Nucleus accumbens (tissue), 56 donors: Measurements from ENCODE around the gene SCTR.

ENCODE experiments used
- DNase-seq, 56 donors: peaks; one replicate each; lab custom pipeline; 2025; lab: John Stamatoyannopoulos, UW

SCTR gene

GRCh38 chr2:119525614-119526013 is 1.3 kb upstream of the SCTR start:
- DNase-seq = no peak

GRCh38 chr2:119523383-119523951 is 816 bp downstream of the SCTR start:
- no peak for DNase-seq

- no peak for DNase-seq
Measured at GRCh38 chr2:119522671-119523070, 1.6 kb downstream of the SCTR start.

- DNase-seq = no peak
Measured at GRCh38 chr2:119521433-119522050, 2.7 kb downstream of the SCTR start.

- DNase-seq = no peak
Measured at GRCh38 chr2:119520696-119521432, 3.4 kb downstream of the SCTR start.

- no peak for DNase-seq
Measured at GRCh38 chr2:119519057-119519408, 5.2 kb downstream of the SCTR start.

- DNase-seq = no peak
Measured at GRCh38 chr2:119518401-119519056, 5.8 kb downstream of the SCTR start.

- DNase-seq = peak in 5 of 56 donors; percentile 1 to 32 (median 16)
Measured at GRCh38 chr2:119517433-119517832, 6.8 kb downstream of the SCTR start.

- no peak for DNase-seq
Measured at GRCh38 chr2:119516121-119516520, 8.2 kb downstream of the SCTR start.

- DNase-seq = no peak
Measured at GRCh38 chr2:119513832-119514231, 10.5 kb downstream of the SCTR start.

GRCh38 chr2:119512946-119513345 is 11.3 kb downstream of the SCTR start:
- no peak for DNase-seq

- no peak for DNase-seq
Measured at GRCh38 chr2:119511989-119512388, 12.3 kb downstream of the SCTR start.

GRCh38 chr2:119508756-119509155 is 15.5 kb downstream of the SCTR start:
- DNase-seq = no peak

- DNase-seq = no peak
Measured at GRCh38 chr2:119496682-119497081, 27.6 kb downstream of the SCTR start.

GRCh38 chr2:119495948-119496347 is 28.3 kb downstream of the SCTR start:
- no peak for DNase-seq

- no peak for DNase-seq
Measured at GRCh38 chr2:119494163-119494790, 30.0 kb downstream of the SCTR start.

GRCh38 chr2:119491776-119492525 is 32.3 kb downstream of the SCTR start:
- DNase-seq = no peak

- no peak for DNase-seq
Measured at GRCh38 chr2:119490653-119491195, 33.6 kb downstream of the SCTR start.

- DNase-seq = no peak
Measured at GRCh38 chr2:119490106-119490505, 34.2 kb downstream of the SCTR start.
